ENCODE data around the gene AGER.

AGER gene

GRCh38 chr6:32168350-32168749 lies 15.7 kb downstream of the AGER start:
- in situ Hi-C loops (cut with MboI; ENCODE audit: low pct_unique_long_range_greater_than_20kb, low sequenced_read_pairs, unreplicated experiment) = no loop called here
- no peak for DNase-seq (ENCODE audit: low spot score)
- TF ChIP-seq CTCF (IDR thresholded peaks at IDR 0.05; ENCODE audit: extremely low read depth, insufficient read depth, missing control alignments) = no peak

- no peak for TF ChIP-seq CTCF (IDR thresholded peaks at IDR 0.05; ENCODE audit: extremely low read depth, insufficient read depth, missing control alignments)
- in situ Hi-C loops (cut with MboI; ENCODE audit: low pct_unique_long_range_greater_than_20kb, low sequenced_read_pairs, unreplicated experiment) = no loop called here
- no peak for DNase-seq (ENCODE audit: low spot score)
These were observed 16.2 kb downstream of the AGER start for GRCh38 chr6:32167761-32168262.

GRCh38 chr6:32167154-32167760 lies 16.8 kb downstream of the AGER start:
- in situ Hi-C loops (cut with MboI; ENCODE audit: low pct_unique_long_range_greater_than_20kb, low sequenced_read_pairs, unreplicated experiment) = no loop called here
- TF ChIP-seq CTCF (IDR thresholded peaks at IDR 0.05; ENCODE audit: extremely low read depth, insufficient read depth, missing control alignments) = no peak
- no peak for DNase-seq (ENCODE audit: low spot score)

- in situ Hi-C loops (cut with MboI; ENCODE audit: low pct_unique_long_range_greater_than_20kb, low sequenced_read_pairs, unreplicated experiment) = no loop called here
- TF ChIP-seq CTCF (IDR thresholded peaks at IDR 0.05; ENCODE audit: extremely low read depth, insufficient read depth, missing control alignments) = no peak
- DNase-seq (ENCODE audit: low spot score) = no peak
These were observed 17.5 kb downstream of the AGER start for GRCh38 chr6:32166411-32167061.

GRCh38 chr6:32164295-32164694 lies 19.8 kb downstream of the AGER start, which contains the start of gene EGFL8:
TSS of gene EGFL8 (plus strand) at chr6:32164595. CDS start at chr6:32166166, 1,571 bp downstream.
- DNase-seq (ENCODE audit: low spot score) = no peak
- no peak for TF ChIP-seq CTCF (IDR thresholded peaks at IDR 0.05; ENCODE audit: extremely low read depth, insufficient read depth, missing control alignments)
- in situ Hi-C loops (cut with MboI; ENCODE audit: low pct_unique_long_range_greater_than_20kb, low sequenced_read_pairs, unreplicated experiment) = no loop called here

- no peak for DNase-seq (ENCODE audit: low spot score)
- no peak for TF ChIP-seq CTCF (IDR thresholded peaks at IDR 0.05; ENCODE audit: extremely low read depth, insufficient read depth, missing control alignments)
- in situ Hi-C loops (cut with MboI; ENCODE audit: low pct_unique_long_range_greater_than_20kb, low sequenced_read_pairs, unreplicated experiment) = no loop called here
These were observed 20.3 kb downstream of the AGER start for GRCh38 chr6:32163559-32164258.
